NOMO-1 (cell line): ENCODE measurements around the gene NATD1.
"Not testable (repeated sequence)": the region's sequence is repeated elsewhere in the genome, so short reads cannot be mapped to it uniquely, and the experiment has no call there.

ENCODE experiments used
- DNase-seq, 2 experiments: peaks; one replicate each; lab custom pipeline; 2025; ENCODE audit not compliant: unreplicated experiment in 2 of 2; lab: John Stamatoyannopoulos, UW

NATD1 gene

DNA sequence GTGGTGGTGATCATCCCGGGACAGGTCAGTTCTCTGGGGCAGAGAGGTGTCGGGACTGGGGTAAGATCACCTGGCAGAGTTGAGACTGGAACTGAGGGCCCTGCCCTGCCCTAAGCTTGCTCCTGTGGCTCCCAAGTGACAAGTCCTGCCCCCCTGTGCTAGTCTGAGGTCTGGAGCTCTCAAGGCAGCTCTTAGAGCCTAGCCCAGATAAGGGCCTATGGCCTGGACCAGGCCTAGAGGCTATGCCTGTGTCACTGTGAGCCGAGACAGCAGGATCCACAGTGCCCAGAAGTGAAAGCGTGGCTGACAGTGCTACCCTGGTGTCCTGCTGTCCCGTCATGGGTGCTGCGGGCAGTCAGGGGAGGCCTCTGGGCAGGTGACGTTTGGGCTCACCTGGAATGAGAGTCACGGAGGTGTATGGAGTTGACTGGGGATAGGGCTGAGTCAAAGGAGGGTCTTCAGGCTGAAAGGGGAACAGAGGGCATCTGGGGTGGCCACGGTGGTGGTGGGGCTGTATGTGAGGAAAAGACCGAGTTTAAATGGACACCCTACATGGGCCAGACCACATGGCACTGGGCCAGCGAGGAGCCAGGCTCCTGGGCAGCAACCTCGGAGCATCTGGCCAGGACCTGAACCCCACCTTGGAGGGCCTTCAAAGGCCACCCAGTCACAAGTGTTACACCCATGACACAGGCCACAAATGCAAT, 5.5 kb downstream of the NATD1 start:
- no peak for DNase-seq

DNA sequence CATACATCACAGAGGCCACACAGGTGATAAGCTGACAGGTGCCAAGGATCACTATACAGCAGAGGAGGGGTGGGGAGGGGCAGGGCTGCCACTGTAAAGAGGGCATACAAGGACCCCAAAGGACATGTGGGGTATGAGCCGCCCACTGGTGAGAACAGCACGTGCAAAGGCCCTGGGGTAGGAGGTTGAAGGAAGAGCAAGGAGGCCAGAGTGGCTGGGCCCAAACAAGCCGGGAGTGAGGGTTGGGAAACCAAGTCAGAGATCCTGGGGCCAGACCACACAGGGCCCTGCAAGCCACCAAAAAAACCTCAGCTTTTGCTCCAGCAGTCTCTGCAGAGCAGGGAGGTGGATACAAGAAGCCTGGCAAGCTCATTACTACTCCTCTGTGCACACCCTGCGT, 6.5 kb downstream of the NATD1 start:
- no peak for DNase-seq

DNA sequence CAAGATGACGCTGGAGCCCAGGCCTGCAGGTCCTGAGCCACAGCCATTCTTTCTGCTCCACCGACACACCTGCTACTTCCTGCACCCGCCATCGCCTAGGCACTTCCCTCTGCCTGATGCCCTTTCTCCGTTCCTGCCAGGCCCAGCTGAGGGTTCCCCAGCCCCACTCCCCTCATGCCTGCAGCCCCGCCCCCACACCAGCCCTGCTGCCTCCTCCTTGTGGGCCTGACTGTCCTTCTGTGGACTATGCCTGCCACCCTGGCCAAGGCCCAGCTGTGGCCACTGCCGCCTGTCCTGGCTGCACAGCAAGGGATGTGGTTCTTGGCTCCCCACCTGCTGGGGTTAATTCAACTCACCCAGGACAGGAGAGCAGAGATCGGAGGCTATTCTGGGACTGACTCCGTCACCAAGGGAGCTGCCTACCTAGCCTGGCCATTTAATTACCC, 7.5 kb downstream of the NATD1 start:
- no peak for DNase-seq

DNA sequence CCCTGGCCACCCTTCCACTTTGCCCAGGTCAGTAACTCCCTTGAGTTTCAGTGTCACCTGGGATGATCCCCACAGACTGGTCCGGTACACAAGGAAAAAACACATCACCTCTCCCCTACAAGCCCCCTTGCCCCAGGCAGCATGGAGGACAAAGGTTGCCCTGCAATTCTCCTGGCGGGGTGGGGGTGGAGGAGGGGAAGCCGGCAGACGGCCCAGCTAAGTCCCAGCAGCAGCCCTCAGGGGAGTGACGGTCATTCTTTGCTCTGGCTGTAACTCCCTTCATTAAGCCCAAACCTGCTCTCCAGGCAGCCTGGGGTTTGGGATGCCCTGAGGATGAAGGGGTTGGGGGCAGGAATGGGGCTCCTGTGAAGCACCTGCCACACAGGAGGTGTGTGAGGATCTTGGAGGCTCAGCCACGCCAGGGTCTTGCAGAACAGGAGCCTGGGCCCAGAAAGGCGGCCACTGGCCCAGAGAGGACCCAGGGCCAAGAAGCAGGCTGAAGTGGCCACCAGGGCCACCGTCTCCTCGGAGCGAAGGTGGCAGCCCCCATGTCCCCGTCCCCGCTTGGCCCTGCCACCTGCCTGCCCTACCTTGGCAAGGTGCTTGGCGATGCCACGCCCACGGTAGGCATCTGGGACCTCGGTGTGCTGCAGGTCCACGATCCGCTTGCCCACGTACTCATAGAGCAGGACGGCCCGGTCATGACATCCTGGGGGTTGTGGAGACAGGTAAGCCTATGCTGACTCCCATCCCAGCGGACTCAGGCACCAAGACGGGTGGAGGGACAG, 9.5 kb downstream of the NATD1 start:
- no peak for DNase-seq

DNA sequence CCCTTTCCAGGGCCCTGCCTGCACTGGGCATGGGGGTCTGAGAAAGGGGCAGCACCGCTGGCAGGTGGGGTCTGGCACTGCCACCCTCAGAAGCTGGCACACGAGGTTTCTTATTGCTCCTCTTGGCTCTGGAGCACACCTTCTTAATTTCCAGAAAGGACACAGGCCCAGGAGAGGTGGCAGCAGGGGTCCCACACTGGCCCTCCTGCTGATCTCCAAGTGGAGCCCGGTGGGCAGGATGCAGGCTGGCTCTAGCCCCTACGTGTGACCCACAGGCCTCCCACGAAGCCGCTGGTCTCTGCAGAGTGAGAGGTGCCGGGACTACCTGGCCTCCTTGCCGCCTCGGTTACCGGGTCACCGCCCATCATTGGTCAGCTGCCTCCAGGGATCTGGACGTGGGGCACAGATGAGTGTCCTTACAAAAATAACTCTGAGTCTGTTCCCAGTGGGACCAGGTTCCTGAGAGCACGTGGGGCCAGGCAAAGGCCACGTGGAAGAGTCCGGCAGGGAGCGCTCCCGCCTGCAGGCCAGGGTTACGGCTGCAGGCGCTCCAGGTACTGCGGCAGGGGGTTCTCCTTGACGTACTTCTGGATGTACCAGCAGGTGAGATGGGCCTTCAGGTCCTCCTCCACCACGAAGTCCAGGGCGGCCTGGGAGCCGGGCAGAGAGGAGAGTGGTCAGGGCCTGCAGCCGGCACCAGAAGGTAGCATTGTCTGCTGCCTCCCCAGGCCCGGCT, 10.3 kb downstream of the NATD1 start:
- DNase-seq = no peak

DNA sequence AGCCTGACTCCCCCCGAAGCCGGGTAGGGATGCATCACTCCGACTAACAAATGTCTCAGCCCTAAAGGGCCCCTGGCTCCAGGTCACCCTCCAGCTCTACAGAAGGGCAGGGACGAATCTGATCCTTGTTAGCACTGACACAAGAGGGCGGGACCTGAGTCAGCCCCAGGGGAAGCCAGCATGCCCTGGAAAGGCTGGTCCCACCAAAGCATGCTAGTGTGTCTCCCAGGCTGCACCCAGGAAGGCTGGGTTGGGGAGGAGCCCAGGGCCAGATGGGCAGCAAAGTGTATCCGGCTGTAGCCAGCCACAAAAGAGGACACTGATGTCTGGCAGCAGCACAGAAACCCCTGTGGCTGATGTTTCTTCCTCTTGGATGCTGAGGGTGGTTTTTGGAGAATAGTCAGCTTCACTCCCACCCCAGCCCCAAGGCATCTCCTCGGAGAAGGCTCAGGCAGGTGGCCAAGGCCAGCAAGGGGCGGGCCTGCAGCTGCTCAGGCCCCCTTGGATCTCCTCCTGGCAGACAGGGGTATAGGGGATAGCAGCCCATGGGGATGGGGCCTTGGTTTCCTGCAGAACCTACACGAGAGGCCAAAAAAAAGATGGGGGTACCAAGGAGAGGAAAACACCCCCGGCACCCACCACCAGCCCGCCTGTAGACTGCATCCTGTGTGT, 11.0 kb downstream of the NATD1 start:
- DNase-seq = no peak

DNA sequence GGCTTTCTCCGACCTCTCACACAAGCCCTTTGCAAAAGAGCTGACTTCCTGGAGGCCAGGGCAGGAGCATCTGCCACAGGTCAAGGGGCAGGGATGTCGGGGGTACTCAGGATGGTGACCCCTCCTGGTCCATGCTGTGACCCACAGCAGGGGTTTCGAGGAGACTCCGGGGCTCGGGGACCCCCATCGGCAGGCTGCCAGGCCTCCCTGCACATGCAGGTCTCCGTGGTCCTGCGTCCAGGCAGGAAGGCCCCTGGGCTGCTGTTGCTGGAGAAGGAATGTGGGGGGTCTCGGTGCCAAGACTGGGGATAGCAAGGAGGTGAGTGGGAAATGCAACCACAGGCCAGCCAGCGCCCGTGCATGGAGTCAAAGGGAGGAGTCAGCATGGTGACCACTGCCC, 11.6 kb downstream of the NATD1 start:
- DNase-seq = no peak

DNA sequence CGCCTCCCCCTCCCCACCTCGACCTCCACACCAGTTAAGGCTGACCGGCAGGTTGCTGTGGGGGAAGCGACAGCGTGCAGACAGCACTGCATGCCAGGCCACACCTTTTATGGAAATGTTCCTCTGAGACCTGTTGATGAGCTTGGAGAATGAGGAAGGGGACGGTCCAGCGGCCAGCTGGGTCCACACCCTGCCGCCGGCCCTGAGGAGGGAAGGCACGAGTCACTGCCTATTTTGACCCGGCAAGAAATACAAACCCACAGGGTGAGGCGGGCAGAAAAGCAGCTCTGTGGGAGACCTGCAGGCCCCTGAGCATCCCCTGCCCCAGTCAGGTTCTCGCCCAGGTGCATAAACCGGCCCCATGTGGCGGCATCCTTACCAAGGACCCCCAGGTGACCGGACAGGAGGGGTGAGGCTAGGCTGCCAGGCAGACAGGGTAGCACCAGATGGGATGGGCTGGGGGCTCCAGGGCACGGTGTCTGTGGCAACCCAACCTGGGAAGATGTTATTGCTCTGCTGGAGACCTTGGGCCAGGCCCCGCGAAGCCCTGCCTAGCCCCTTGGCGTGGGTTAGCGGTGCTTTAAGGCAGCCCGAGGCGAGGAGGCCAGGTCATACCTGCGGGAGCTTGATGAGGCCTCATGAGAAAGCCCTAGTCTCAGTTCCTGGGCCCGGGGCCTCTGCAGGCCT, 12.7 kb downstream of the NATD1 start:
- DNase-seq = no peak

DNA sequence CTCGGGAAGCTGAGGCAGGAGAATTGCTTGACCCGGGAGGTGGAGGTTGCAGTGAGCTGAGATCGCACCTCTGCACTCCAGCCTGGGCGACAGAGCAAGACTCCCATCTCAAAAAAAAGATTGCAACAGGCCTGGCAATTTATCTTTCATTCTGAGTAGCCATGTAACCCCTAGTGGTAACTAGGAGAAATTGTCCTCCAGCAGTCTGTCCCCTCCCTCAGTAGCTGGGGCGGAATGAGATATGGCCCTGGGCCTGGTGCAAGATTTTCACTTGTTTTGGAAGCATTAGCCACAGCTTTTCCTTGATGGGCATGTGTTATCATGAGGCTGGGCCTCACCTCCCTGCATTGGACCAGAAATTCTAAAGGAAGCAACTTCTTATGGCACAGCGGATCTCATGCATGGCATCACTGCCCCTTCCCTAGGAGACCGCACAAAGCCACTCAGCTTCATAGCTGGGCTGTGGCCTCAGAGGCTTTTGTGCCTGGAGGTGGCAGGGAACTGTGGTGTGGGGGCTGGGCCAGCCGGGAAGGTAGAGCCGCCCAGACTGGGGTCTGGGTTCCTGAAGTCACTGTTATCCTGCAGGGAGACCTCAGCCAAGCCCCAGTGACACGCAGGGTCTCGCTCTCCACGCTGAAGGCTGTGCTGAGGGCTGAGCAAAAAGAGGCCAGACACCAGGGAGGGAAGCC, 13.4 kb downstream of the NATD1 start:
- peak in 1 of 2 experiments; percentile 29 for DNase-seq

DNA sequence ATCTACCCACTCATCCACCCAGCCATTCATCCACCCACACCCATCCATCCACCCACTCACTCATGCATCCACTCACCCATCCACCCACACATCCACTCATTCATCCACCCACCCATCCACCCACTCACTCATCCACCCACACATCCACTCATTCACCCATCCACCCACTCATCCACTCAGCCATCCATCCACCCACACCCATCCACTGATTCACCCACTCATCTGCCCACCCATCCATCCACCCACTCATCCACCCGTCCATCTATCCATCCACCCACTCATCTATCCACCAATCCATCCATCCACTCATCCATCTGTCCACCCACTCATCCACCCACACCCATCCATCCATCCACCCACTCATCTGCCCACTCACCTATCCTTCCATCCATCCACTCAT, 17.3 kb downstream of the NATD1 start:
- DNase-seq = no peak

DNA sequence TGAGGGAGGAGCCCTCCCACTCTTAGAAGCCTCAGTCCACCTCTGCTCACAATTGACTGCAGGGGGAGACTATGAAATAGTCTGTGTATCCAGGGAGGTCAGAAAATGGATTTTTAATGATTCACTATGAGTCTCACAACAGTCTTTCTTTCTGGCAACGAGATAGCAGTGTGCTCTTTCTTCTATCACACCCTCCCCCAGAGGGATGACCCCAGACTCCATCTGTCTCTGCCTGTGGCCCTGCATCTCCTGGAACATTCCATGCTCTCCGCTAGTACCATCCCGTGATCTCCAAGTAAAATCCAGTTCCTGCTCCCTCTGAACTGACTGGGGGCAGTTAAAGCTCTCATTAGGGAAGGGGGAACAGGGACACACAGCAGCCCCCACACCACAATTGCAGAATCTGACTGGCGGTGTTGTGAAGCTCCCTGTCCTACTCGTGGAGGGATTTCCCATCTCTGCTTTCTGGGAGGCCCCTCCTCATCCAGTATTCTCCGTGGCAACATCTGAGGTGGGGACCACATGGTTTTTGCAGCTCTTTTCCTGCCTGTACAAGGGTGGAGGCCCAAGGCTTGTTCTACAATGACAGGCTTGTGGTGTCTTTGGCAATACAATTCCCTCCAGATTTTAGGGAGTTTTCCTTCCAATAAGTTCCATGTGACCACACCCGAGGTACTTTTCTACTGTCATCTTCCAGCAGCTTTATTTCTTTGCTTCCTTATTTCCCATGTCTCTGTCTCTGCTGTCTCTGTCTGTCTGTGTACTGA, 19.4 kb downstream of the NATD1 start:
- no peak for DNase-seq

DNA sequence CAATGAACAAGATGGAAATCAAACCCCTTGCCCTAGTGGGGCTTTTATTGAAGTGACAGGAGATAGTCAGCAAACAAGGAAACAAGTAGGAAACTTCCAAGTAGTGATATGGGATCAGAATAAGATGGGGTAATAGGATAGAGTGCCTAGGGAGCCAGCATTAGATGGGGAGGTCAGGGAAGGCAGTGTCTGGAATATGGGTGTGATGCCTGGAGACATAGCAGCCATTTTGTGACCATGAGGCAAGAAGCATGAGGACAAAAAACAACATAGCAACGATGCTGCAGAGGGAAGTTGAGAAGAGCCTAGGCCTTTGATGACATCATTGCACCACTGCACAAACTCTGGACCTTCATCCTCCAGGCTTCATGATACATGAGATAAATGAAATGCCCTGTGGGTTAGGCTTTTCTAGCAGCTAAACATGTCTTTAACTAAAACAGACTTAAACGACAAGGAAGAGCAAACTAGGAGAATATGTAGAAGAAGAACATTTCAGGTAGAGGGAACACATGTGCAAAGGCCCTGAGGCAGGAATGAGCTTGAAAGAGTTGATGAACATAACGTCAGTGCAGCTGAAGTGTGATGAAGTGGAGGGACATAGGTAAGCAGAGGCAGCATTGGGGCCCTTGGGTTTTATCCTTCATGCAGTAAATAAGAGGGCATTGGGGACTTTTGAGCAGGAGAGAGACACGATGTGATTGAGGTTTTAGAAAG, 21.0 kb downstream of the NATD1 start:
- no peak for DNase-seq

DNA sequence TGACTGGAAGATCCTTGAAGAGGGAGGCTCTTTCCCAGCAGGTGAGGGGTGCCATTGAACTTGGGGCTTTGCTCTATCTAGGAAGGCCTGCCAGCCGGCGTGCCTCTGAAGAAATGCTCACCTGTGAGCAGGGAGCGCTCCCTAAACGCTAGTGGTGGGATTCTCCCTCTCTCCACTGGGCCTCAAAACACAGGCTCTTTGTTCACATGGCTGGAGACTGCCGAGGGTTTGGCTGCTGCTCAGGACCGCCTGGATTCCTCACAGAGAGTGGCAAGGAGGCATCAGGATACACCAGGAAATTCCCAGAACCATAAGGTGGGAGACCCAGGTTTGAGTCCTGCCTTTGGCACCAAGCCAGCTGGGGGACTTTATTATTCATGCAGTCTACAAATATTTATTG, 21.7 kb downstream of the NATD1 start:
- DNase-seq = no peak

DNA sequence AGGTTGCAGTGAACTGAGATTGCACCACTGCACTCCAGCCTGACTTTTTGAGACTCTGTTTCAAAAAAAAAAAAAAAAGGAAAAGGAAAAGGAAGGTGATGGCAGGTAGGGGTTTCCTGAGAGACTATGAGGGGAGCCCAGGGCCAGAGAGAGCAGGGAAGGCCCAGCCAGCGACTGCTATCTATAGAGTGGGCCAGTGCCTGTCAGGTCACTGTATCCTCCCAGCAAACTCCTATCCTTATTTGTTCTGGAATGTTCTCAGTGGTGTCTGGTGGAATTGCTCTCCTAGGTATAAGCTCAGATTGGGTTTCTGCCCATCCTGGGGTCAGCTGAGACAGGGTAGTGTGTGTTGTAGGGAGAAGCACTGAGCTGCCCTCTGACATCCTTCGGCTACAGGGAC, 24.4 kb downstream of the NATD1 start:
- no peak for DNase-seq

DNA sequence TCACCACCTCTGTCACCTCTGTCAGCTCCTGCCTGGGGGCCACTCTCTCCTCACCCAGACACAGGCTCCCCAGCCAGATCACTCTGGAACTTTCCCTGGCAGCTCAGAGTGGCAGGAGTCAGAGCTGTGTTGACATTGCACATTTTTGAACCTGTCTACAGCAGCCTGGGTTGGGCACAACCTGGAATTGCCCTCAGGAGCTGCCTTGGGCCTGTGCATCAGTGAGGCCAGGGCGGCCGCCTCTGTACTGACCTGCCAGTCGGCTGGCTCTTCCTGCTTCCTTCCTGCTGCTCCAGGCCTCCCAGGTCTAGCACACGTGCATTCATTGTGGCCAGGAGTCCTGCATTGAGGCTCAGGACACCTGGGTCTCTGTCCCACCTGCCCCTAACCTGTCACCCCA, 25.1 kb downstream of the NATD1 start:
- DNase-seq = no peak

DNA sequence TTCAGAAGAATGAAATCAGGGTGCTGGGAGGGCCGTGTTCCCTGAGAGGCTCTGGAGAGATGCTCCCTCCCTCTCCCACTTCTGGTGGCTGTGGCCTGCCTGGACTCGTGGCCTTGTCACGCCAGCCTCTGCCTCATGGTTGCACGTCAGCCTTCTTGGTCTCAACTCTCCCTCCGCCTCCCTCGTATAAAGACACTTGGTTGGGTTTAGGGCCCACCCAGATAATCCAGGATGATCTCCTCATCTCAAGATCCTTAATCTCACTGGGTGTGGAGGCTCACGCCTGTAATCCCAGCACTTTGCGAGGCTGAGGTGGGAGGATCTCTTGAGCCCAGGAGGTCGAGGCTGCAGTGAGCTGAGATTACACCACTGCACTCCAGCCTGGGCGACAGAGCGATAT, 25.9 kb downstream of the NATD1 start:
- not testable (repeated sequence) for DNase-seq

DNA sequence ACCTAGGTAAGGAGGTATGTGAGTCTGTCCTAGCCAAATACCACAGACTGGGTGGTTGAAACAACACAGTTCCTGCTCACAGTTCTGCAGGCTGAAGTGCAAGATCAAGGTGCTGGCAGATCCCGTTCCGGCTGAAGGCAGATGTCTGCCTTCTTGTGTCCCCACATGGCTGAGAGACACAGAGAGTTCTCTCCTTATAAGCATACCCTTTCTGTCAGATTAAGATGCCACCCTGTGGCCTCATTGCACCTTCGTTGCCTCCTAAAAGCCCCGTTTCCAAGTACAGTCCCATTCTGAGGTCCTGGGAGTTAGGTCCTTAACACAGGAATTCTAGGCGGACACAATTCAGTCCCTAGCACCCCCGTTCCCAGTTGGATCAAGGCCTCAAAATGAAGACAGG, 30.1 kb downstream of the NATD1 start:
- DNase-seq = no peak

DNA sequence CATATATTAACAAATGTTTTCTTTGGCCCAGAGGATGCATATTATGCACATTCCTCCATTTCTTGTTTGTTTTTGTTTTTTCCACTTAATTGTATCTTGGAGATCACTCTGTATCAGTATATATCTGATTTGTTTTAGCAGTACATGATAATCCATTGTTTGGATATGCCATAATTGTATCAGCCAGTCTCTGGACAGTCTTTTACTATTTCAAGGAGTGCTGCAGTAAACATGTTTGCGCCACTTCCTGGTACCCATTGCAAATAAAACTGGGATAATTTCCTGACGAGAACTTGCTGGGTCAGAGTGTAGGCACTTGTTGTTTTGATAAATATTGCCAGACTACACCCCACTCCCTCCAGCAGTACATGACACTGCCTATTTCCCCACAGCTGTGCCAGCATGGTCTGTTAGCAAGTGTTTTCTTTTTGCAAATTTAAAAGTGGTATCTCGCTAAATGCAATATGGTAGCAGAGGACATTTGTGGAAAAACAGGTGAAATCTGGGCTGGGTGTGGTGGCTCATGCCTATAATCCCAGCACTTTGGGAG, 34.3 kb downstream of the NATD1 start:
- DNase-seq = no peak
